NOMO-1 treated with DMSO at 0.1 percent for 48 hours (cell line): ENCODE results near the gene FAM114A2.
A peak's percentile ranks its signal among the peaks of the same experiment; 100 is the strongest.

ENCODE experiments used
- DNase-seq: peaks from one replicate; lab custom pipeline; 2025; ENCODE audit not compliant: unreplicated experiment; lab: John Stamatoyannopoulos, UW

Gene FAM114A2

DNA sequence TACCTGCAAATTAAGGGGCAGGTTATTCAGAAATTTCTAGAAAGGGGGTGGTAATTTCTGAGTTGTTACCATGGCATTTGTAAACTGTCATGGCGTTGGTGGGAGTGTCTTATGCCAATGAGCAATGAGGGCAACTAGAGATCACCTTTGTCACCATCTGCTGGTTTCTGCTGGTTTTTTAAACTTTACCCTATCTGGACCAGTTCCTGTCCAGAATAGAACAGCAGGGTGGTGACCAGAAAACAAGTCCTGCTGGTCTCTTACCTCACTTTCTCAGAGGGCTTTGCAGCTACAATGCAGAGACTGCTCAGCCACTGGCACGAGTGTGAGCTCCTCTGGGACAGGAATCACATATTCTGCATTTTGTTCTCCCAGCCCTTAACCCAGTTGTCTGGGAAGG, 51.4 kb downstream of the FAM114A2 start:
- DNase-seq, result no peak

- DNase-seq, result no peak
Observed at GRCh38 chr5:153985498-153985897, 53.2 kb downstream of the FAM114A2 start.

GRCh38 chr5:153983885-153984284, 54.8 kb downstream of the FAM114A2 start:
- DNase-seq, result no peak

DNA sequence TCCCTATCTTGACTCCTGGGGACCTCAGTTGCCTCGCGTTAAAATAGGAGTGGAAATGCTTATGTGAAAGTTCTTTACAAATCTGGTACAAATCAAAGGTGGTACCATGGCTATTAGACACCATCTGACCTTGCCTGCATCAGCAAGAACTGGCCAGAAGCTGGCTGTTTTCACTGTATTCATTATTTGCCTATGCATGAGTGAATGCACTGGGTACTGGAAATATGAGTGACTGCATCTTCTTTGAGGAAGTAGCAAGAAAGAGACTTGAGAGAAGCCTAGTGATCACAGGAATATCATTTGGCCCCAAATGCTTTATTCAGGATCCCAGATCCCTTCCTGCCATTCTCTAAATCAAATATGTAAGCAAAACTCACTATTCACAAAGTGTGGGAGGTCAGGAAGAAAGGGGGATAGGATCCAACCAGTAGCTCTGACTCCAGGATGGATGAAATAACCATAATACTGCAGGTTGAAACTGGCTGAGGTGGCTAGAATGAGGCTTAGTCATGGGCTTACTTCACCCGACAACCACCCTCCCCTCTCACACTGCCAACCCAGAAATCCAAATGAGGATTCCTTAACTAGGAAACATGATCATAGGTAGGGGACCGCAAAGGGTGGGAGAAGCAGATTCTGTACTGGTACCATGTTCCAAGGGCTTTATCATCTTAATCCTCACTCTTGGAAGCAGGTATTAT, 56.7 kb downstream of the FAM114A2 start:
- DNase-seq, result no peak

- DNase-seq, result no peak
Observed at GRCh38 chr5:153979028-153979783, 59.5 kb downstream of the FAM114A2 start.

GRCh38 chr5:153974813-153975163, 63.9 kb downstream of the FAM114A2 start:
- no peak for DNase-seq

GRCh38 chr5:153974131-153974812, 64.4 kb downstream of the FAM114A2 start:
- DNase-seq, result peak; percentile 14

DNA sequence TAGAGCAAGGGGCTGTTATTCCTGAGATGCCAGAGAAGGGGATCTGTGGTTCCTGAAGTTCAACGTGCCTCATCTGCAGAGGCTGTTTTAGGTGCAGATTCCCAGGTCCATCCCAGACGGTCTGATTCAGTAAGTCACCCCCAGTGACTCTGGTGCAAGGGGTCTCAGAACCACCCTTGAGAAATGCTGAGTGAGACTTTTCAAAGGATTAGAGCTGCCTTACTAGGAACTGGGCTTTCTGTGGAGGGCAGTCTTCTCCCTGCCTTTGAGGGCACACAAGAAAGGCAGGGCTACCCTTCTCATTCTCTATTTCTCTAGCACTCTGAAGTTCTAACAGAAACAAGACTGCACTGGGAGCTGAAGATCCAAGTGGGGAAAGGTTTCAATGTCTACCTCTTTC, 66.5 kb downstream of the FAM114A2 start:
- no peak for DNase-seq

DNA sequence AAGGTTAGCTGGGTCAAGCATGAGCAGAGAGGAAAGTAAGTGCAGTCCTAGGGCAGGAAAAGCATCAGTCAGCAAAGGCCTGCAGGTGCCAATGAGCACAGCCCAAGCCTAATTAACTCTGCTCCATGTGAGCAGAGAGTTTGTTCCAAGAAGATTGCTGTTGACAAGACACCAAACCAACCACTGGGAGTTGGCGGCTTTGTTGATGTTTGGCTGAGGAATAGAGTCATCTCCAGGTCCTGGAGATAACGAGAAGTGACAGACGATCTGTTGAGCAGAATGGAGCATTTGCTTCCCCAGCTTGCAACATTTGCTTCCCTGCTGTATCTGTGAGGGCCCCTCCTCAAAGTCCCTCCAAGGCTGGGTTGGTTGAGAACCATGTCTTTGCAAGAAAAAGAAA, 68.2 kb downstream of the FAM114A2 start:
- DNase-seq, result no peak

GRCh38 chr5:153969563-153969895, 69.2 kb downstream of the FAM114A2 start:
- DNase-seq, result peak; percentile 80

DNA sequence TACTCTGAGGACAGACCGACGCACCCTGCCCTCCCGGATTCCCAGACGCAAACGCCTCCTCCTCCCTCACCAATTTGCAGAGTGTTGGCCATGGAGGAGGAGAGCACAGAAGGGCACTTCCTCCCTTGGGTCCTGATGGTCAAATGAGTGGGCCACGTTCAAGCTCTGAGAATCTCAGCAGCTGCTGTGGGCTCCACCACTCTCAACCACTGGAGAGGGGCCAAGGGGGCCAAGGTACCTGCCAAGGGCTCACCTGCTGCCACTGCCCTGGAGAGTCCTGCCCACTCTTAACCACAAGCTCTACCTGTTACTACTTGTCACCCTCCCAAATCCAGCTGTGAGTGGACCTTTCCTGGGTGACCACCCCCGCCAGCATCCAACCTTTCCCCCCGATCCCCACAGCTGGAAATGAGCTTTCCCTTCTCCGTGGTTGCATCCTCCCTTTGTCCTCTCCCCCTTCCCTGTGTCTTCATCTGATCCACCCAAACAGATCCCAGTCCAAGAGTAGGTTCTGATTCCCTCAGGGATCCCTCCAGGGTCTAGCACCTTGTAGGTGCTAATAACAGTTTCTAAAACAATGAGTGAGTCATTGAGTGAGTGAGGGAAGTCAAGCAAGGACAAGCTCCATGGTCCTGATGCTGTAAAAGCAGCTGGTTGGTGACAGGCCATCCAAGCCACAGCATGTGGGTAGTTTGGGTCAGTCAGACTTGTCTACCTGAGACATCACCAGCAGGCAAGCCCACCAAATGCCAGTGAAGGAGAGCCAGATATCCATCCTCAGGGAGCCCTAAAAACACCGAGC, 69.7 kb downstream of the FAM114A2 start:
- no peak for DNase-seq

GRCh38 chr5:153964880-153965645, 73.6 kb downstream of the FAM114A2 start:
- peak; percentile 49 for DNase-seq

- no peak for DNase-seq
Observed at GRCh38 chr5:153964191-153964879, 74.4 kb downstream of the FAM114A2 start.

- DNase-seq, result no peak
Observed at GRCh38 chr5:153960269-153961215, 78.2 kb downstream of the FAM114A2 start.

- DNase-seq, result no peak
Observed at GRCh38 chr5:153959134-153959957, 79.4 kb downstream of the FAM114A2 start.

DNA sequence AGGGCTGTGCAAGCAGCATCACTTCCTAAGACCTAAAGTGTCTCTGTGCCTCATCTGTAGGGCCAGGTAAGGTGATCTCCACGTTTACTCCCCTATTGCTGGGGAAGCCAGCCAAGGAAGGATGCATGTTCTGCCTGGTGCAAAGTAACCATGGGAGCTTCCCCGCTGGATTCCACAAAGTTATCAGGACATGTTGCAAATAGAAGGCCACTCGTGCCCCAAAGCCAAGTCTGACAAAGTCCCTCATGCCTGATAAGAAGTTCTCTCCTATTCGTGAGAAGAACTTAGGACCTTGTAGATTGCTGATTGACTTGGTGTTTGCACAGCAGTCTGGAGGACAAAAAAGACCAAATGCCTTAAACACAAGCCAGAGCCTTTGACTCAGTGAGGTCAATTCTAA, 81.5 kb downstream of the FAM114A2 start:
- no peak for DNase-seq

DNA sequence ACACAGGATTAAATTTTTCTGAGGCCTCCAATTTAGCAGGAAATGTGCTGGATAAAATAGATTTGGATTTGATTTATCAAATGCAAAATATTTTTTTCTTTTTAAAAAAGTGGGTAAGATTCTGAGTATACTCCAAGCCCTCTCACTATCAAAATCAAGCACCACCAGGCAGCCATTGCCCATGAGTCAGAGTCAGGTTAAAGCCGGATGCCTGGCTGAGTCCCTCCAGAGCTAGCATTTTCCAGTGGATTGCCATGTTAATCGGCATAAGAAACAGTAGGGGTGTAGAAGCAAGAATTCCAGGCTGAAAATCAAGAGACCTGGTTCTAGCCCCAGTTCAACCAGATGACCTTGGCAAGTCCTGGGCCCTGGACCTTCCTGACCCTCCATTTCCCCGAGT, 85.3 kb downstream of the FAM114A2 start:
- no peak for DNase-seq

DNA sequence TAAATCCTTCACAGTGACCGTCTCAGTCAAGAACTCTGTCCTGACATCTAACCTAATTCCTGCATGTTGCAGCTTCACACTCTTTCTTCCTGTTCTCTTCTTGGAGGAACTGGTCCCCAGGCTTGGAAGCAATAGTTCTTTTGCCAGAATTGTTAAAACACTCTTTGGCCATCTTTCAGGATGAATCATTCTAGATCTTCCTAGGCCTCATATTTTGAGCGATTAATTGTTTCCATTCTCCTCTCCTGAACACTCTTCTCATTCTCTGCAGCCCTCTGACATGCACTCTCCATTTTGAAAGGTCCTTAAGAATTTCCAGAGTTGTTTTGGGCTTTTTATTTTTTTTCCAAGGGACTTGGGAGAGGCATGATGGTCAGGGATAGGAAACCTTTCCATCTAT, 85.8 kb downstream of the FAM114A2 start:
- DNase-seq, result no peak
